ENCODE data around the gene LINGO1. TPM values are rescaled to one million over a fixed set of nuclear protein-coding genes. Genes with fewer than 3 reads are reported as not detected.

The LINGO1 gene
- total and polyA plus RNA-seq, 2 of the 8 experiments (the other 6 are each of a cell fraction or from before 2014, with no cell fraction given): 57.1 to 114 TPM

DNA sequence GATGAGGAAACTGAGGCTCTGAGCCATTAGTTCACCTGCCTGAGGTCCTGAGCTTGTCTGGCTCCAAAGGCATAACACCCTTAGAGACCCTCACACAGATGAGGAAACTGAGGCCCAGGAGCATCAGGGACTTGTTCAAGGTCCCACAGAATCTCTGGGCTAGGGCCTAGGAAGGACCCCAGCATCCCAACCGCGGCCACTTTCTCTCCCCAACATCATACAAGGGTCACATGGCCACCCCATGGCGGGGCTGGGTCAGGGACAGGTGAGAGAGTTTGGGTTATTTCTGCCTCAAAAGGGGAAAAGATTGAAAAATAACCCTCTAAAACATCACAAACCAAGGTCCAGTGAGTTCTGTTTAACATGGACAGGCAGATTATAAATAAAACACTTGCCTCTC, 6.7 kb downstream of the LINGO1 start (continued):
- TF ChIP-seq, protein P1, sequence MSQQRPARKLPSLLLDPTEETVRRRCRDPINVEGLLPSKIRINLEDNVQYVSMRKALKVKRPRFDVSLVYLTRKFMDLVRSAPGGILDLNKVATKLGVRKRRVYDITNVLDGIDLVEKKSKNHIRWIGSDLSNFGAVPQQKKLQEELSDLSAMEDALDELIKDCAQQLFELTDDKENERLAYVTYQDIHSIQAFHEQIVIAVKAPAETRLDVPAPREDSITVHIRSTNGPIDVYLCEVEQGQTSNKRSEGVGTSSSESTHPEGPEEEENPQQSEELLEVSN (IDR thresholded peaks at IDR 0.05): no peak
- no peak for TF ChIP-seq HDAC2 (IDR thresholded peaks at IDR 0.05; ENCODE audit: borderline replicate concordance in 1 of 2, low read depth in 2 of 2, low read length in 2 of 2)
- TF ChIP-seq SIRT6 (IDR thresholded peaks at IDR 0.05; ENCODE audit: low read length): no peak
- TF ChIP-seq POLR2AphosphoS5 (IDR thresholded peaks at IDR 0.05; ENCODE audit: low read depth, low read length): no peak

All from H1 (cell line).